Effector memory CD8-positive, alpha-beta T cell (primary cell): ENCODE data around the gene JPT2.
"Not testable (repeated sequence)": the region's sequence is repeated elsewhere in the genome, so short reads cannot be mapped to it uniquely, and the experiment has no call there.

Experiments
- ATAC-seq: fragments of 150-1000 bp; cut with Tn5 transposase; replicated peaks from 2 replicates; pipeline ENCODE4 v1.10.0; 2021; ENCODE audit warnings: mild to moderate bottlenecking, moderate library complexity
- DNase-seq, 3 experiments: peaks; one replicate each; pipeline ENCODE4 v3.0.0; 2021
- H3K27ac Mint-ChIP-seq, 2 donors: one replicate each; pipeline ENCODE4 v1.8.0; 2022; ENCODE audit warnings: mild to moderate bottlenecking in 2 of 2, mixed read lengths in 2 of 2, moderate library complexity in 2 of 2
- H3K27me3 Mint-ChIP-seq, 2 donors: one replicate each; pipeline ENCODE4 v1.8.0; 2022; ENCODE audit warnings: mixed read lengths in 2 of 2
- H3K36me3 Mint-ChIP-seq: one replicate; pipeline ENCODE4 v1.8.0; 2022; ENCODE audit warnings: mild to moderate bottlenecking, moderate library complexity, mixed read lengths; ENCODE audit not compliant: insufficient read depth
- H3K4me1 Mint-ChIP-seq, 2 donors: one replicate each; pipeline ENCODE4 v1.8.0; 2022; ENCODE audit warnings: low read depth in 2 of 2, mixed read lengths in 2 of 2
- H3K4me3 Mint-ChIP-seq, 2 donors: one replicate each; pipeline ENCODE4 v1.8.0; 2022; ENCODE audit warnings: mild to moderate bottlenecking in 2 of 2, mixed read lengths in 2 of 2, moderate library complexity in 2 of 2
- H3K9me3 Mint-ChIP-seq, 2 donors: one replicate each; pipeline ENCODE4 v1.8.0; 2022; ENCODE audit warnings: mixed read lengths in 2 of 2

Gene JPT2

GRCh38 chr16:1690810-1691209, 12.7 kb downstream of the JPT2 start:
- Mint-ChIP-seq H3K4me3 (no peak overlapping the region), H3K4me1 (peaks cover 0 to 5% of the 10 kb centered on the region in 2 donors), H3K36me3 (peaks cover 58% of the 10 kb centered on the region), H3K9me3 (no peaks in the 10 kb centered on the region), H3K27me3 (no peaks in the 10 kb centered on the region), H3K27ac (no peak overlapping the region)
- ATAC-seq (no peak), DNase-seq (no peak)

GRCh38 chr16:1691276-1691675, 13.2 kb downstream of the JPT2 start:
- Mint-ChIP-seq H3K4me3 (no peak overlapping the region), H3K36me3 (peaks cover 55% of the 10 kb centered on the region), H3K27me3 (no peaks in the 10 kb centered on the region), H3K9me3 (no peaks in the 10 kb centered on the region), H3K4me1 (peaks cover 0 to 5% of the 10 kb centered on the region in 2 donors), H3K27ac (no peak overlapping the region)
- ATAC-seq (no peak), DNase-seq (no peak)

GRCh38 chr16:1691956-1692355, 13.9 kb downstream of the JPT2 start:
- peaks cover 51% of the 10 kb centered on the region for H3K36me3 Mint-ChIP-seq
- no peak for DNase-seq

GRCh38 chr16:1696863-1697262, 18.8 kb downstream of the JPT2 start:
- H3K27ac Mint-ChIP-seq: no peak overlapping the region
- H3K9me3 Mint-ChIP-seq: no peaks in the 10 kb centered on the region
- DNase-seq (no peak), ATAC-seq (no peak)
- H3K36me3 Mint-ChIP-seq: peaks cover 29% of the 10 kb centered on the region
- H3K4me3 Mint-ChIP-seq: no peak overlapping the region
- no peaks in the 10 kb centered on the region for H3K4me1 Mint-ChIP-seq
- no peaks in the 10 kb centered on the region for H3K27me3 Mint-ChIP-seq

More at GRCh38 chr16:1691956-1692355, 13.9 kb downstream of the JPT2 start:
- no peak overlapping the region for H3K4me3 Mint-ChIP-seq
- H3K27me3 Mint-ChIP-seq: no peaks in the 10 kb centered on the region
- ATAC-seq: no peak
- H3K4me1 Mint-ChIP-seq: peaks cover 0 to 5% of the 10 kb centered on the region in 2 donors
- no peaks in the 10 kb centered on the region for H3K9me3 Mint-ChIP-seq
- H3K27ac Mint-ChIP-seq: no peak overlapping the region

GRCh38 chr16:1698680-1699079, 20.6 kb downstream of the JPT2 start:
- H3K9me3 Mint-ChIP-seq: no peaks in the 10 kb centered on the region
- no peaks in the 10 kb centered on the region for H3K4me1 Mint-ChIP-seq
- DNase-seq (no peak), ATAC-seq (no peak)
- no peaks in the 10 kb centered on the region for H3K27me3 Mint-ChIP-seq
- peak overlapping the region in 1 of 2 donors; percentile 70 for H3K27ac Mint-ChIP-seq
- H3K4me3 Mint-ChIP-seq: no peak overlapping the region
- H3K36me3 Mint-ChIP-seq: peaks cover 20% of the 10 kb centered on the region

GRCh38 chr16:1700246-1700645, 22.2 kb downstream of the JPT2 start:
- Mint-ChIP-seq H3K4me1 (peaks cover 0 to 8% of the 10 kb centered on the region in 2 donors), H3K27me3 (no peaks in the 10 kb centered on the region), H3K9me3 (no peaks in the 10 kb centered on the region), H3K36me3 (peaks cover 17% of the 10 kb centered on the region), H3K27ac (no peak overlapping the region), H3K4me3 (no peak overlapping the region)
- ATAC-seq (no peak), DNase-seq (no peak)

GRCh38 chr16:1701216-1701878, 23.3 kb downstream of the JPT2 start:
- ATAC-seq: no peak
- peak overlapping the region in 1 of 2 donors; percentile 9 for H3K27ac Mint-ChIP-seq
- H3K9me3 Mint-ChIP-seq: no peaks in the 10 kb centered on the region
- peaks cover 0 to 11% of the 10 kb centered on the region in 2 donors for H3K4me1 Mint-ChIP-seq
- no peak overlapping the region for H3K4me3 Mint-ChIP-seq
- peaks cover 25% of the 10 kb centered on the region for H3K36me3 Mint-ChIP-seq
- no peak for DNase-seq
- no peaks in the 10 kb centered on the region for H3K27me3 Mint-ChIP-seq

GRCh38 chr16:1705324-1705687, 27.2 kb downstream of the JPT2 start:
- not testable (repeated sequence) for H3K27me3 Mint-ChIP-seq, H3K9me3 Mint-ChIP-seq
- Mint-ChIP-seq H3K4me1 (peaks cover 18 to 33% of the 10 kb centered on the region in 2 donors), H3K27ac (peak overlapping the region; percentile 99), H3K4me3 (peak overlapping the region; percentile 97 to 100), H3K36me3 (peaks cover 37% of the 10 kb centered on the region)
- ATAC-seq (peak; percentile 23), DNase-seq (peak in 2 of 3 experiments; percentile 2 to 26)

- ATAC-seq (peak; percentile 83), DNase-seq (peak; percentile 95 to 99 (median 99))
- Mint-ChIP-seq H3K36me3 (peaks cover 37% of the 10 kb centered on the region), H3K27ac (peak within 1 kb of the TSS; percentile 99), H3K27me3 (no peaks in the 10 kb centered on the region), H3K9me3 (no peaks in the 10 kb centered on the region), H3K4me3 (peak within 1 kb of the TSS; percentile 97 to 100), H3K4me1 (peaks cover 18 to 33% of the 10 kb centered on the region in 2 donors)
Measured at GRCh38 chr16:1705688-1706385, 27.8 kb downstream of the JPT2 start, which contains the start of gene MAPK8IP3. Gene MAPK8IP3 (plus strand): TSS chr16:1706195. CDS start chr16:1706340, 145 bp downstream.

- peaks cover 18 to 36% of the 10 kb centered on the region in 2 donors for H3K4me1 Mint-ChIP-seq
- no peaks in the 10 kb centered on the region for H3K9me3 Mint-ChIP-seq
- peak overlapping the region; percentile 99 for H3K27ac Mint-ChIP-seq
- H3K27me3 Mint-ChIP-seq: no peaks in the 10 kb centered on the region
- peak overlapping the region; percentile 97 to 100 for H3K4me3 Mint-ChIP-seq
- peaks cover 45% of the 10 kb centered on the region for H3K36me3 Mint-ChIP-seq
- DNase-seq (peak; percentile 7 to 38 (median 15)), ATAC-seq (peak; percentile 29)
Measured at GRCh38 chr16:1706386-1707192, 28.5 kb downstream of the JPT2 start.

- no peak for DNase-seq
- H3K4me1 Mint-ChIP-seq: peaks cover 18 to 37% of the 10 kb centered on the region in 2 donors
- H3K27ac Mint-ChIP-seq: peak overlapping the region; percentile 82 to 99
- H3K4me3 Mint-ChIP-seq: peak overlapping the region; percentile 97 to 100
- H3K36me3 Mint-ChIP-seq: peaks cover 46% of the 10 kb centered on the region
- H3K27me3 Mint-ChIP-seq: no peaks in the 10 kb centered on the region
- ATAC-seq: no peak
- H3K9me3 Mint-ChIP-seq: no peaks in the 10 kb centered on the region
Measured at GRCh38 chr16:1707193-1707790, 29.2 kb downstream of the JPT2 start.

- H3K27ac Mint-ChIP-seq: peak overlapping the region; percentile 52 to 82
- no peaks in the 10 kb centered on the region for H3K27me3 Mint-ChIP-seq
- peaks cover 50% of the 10 kb centered on the region for H3K36me3 Mint-ChIP-seq
- DNase-seq (peak in 1 of 3 experiments; percentile 21), ATAC-seq (peak; percentile 22)
- H3K4me3 Mint-ChIP-seq: peak overlapping the region; percentile 97 to 100
- no peaks in the 10 kb centered on the region for H3K9me3 Mint-ChIP-seq
- H3K4me1 Mint-ChIP-seq: peaks cover 18 to 38% of the 10 kb centered on the region in 2 donors
Measured at GRCh38 chr16:1708083-1708767, 30.1 kb downstream of the JPT2 start.
